ENCODE measurements around the gene ARID3A. TPM values are rescaled to one million over a fixed set of nuclear protein-coding genes. Genes with fewer than 3 reads are reported as not detected.

ARID3A gene
- total and polyA plus RNA-seq, 2 of the 13 experiments (the other 11 are each of a cell fraction or from before 2014, with no cell fraction given): 71.3 to 77.9 TPM

DNA sequence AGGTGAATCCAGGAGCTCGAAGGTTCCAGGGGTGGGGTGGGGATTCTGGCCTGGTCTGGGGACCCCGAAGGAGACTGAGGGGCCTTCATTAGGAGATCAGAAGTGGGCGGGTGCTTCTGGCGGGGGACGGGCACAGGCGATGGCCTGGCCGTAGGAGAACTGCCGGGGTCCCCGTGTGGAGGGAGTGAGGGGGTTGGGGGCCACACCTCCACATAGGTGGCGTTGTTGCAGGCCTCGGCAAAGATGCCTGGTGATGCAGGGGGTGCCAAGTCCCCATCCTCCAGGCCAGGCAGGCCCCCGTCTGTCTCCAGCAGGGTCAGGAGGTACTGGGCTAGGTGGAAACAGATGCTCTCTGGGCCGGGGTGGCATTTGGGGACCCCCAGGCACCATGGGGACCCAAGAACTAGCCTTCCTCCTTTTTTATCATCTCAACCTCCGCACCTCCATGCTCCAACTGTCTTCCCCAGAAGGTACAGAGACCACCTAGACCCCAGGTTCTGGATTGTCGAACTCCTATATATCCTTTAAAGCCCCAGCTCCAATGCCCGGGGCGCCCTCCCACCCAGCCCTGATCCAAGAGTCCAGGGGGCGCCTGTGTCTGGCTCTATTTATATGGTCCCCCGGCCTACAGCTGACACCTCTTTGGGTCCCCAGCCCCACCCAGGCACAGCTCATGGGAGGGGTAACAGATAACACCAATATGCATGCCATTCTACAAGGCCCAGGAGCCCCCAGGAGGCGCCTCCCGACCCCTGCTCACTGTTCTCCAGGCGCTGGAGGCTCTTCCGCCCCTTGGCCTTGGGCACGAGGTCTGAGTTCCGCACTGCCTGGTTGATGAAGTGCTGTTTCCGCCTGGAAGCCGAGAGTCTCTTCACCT is 24.4 kb upstream of the ARID3A start:
- H3K36me3 ChIP-seq (replicated peaks in 1 of 2; ENCODE audit: control insufficient read depth in 1 of 2, insufficient read depth in 2 of 2, low read length in 2 of 2): peaks cover 7 to 14% of the 10 kb centered on the region in 2 experiments; a peak in 4 of 5 replicates
- FAIRE-seq (no peak), ATAC-seq (no peak), DNase-seq (ENCODE audit: low spot score) (no peak)
- in situ Hi-C loops (cut with HindIII; ENCODE audit: extremely low pct_ligation_motif_present, low pct_unique_long_range_greater_than_20kb): no loop called here
- no peaks in the 10 kb centered on the region for H3K4me1 ChIP-seq (ENCODE audit: insufficient read depth, low read length)
- ChIA-PET CTCF (ENCODE audit: low intra/inter-chr PET ratio, low total read pairs) (no interaction called here), POLR2A (no interaction called here)
- intact Hi-C loops (cut with micrococcal nuclease; ENCODE audit: unreplicated experiment): no loop called here
- BruUV-seq (replicated peaks): no TSS peak
- no peaks in the 10 kb centered on the region for H4K20me1 ChIP-seq (ENCODE audit: insufficient read depth, low read length)
- no peak overlapping the region for H3K4me3 ChIP-seq (replicated peaks in 1 of 3; ENCODE audit: insufficient read depth in 1 of 3, low read depth in 2 of 3, low read length in 3 of 3)
- TF ChIP-seq TAF1 (CRISPR knock-in tag; IDR thresholded peaks at IDR 0.05) (no peak), TSC22D2 (CRISPR knock-in tag; IDR thresholded peaks at IDR 0.05; ENCODE audit: borderline replicate concordance) (no peak), KDM2A (CRISPR knock-in tag; IDR thresholded peaks at IDR 0.05; ENCODE audit: borderline replicate concordance, low read depth) (no peak), POLR2AphosphoS2 (IDR thresholded peaks at IDR 0.05; ENCODE audit: low read depth, low read length) (no peak), ZNF234 (CRISPR knock-in tag; conservative IDR thresholded peaks at IDR 0.05) (no peak), CENPT (CRISPR knock-in tag; IDR thresholded peaks at IDR 0.05; ENCODE audit: low read depth) (no peak), RORA (CRISPR knock-in tag; IDR thresholded peaks at IDR 0.05) (no peak), HOXA5 (CRISPR knock-in tag; IDR thresholded peaks at IDR 0.05) (no peak)
- TF ChIP-seq, protein P1, sequence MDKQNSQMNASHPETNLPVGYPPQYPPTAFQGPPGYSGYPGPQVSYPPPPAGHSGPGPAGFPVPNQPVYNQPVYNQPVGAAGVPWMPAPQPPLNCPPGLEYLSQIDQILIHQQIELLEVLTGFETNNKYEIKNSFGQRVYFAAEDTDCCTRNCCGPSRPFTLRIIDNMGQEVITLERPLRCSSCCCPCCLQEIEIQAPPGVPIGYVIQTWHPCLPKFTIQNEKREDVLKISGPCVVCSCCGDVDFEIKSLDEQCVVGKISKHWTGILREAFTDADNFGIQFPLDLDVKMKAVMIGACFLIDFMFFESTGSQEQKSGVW (CRISPR knock-in tag; IDR thresholded peaks at IDR 0.05; ENCODE audit: borderline replicate concordance): no peak
- TF ChIP-seq, protein P2, sequence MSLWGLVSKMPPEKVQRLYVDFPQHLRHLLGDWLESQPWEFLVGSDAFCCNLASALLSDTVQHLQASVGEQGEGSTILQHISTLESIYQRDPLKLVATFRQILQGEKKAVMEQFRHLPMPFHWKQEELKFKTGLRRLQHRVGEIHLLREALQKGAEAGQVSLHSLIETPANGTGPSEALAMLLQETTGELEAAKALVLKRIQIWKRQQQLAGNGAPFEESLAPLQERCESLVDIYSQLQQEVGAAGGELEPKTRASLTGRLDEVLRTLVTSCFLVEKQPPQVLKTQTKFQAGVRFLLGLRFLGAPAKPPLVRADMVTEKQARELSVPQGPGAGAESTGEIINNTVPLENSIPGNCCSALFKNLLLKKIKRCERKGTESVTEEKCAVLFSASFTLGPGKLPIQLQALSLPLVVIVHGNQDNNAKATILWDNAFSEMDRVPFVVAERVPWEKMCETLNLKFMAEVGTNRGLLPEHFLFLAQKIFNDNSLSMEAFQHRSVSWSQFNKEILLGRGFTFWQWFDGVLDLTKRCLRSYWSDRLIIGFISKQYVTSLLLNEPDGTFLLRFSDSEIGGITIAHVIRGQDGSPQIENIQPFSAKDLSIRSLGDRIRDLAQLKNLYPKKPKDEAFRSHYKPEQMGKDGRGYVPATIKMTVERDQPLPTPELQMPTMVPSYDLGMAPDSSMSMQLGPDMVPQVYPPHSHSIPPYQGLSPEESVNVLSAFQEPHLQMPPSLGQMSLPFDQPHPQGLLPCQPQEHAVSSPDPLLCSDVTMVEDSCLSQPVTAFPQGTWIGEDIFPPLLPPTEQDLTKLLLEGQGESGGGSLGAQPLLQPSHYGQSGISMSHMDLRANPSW (CRISPR knock-in tag; IDR thresholded peaks at IDR 0.05; ENCODE audit: borderline replicate concordance): no peak
- TF ChIP-seq, protein P3, sequence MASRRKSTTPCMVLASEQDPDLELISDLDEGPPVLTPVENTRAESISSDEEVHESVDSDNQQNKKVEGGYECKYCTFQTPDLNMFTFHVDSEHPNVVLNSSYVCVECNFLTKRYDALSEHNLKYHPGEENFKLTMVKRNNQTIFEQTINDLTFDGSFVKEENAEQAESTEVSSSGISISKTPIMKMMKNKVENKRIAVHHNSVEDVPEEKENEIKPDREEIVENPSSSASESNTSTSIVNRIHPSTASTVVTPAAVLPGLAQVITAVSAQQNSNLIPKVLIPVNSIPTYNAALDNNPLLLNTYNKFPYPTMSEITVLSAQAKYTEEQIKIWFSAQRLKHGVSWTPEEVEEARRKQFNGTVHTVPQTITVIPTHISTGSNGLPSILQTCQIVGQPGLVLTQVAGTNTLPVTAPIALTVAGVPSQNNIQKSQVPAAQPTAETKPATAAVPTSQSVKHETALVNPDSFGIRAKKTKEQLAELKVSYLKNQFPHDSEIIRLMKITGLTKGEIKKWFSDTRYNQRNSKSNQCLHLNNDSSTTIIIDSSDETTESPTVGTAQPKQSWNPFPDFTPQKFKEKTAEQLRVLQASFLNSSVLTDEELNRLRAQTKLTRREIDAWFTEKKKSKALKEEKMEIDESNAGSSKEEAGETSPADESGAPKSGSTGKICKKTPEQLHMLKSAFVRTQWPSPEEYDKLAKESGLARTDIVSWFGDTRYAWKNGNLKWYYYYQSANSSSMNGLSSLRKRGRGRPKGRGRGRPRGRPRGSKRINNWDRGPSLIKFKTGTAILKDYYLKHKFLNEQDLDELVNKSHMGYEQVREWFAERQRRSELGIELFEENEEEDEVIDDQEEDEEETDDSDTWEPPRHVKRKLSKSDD (CRISPR knock-in tag; IDR thresholded peaks at IDR 0.05; ENCODE audit: low read depth): no peak
- TF ChIP-seq, protein P4, sequence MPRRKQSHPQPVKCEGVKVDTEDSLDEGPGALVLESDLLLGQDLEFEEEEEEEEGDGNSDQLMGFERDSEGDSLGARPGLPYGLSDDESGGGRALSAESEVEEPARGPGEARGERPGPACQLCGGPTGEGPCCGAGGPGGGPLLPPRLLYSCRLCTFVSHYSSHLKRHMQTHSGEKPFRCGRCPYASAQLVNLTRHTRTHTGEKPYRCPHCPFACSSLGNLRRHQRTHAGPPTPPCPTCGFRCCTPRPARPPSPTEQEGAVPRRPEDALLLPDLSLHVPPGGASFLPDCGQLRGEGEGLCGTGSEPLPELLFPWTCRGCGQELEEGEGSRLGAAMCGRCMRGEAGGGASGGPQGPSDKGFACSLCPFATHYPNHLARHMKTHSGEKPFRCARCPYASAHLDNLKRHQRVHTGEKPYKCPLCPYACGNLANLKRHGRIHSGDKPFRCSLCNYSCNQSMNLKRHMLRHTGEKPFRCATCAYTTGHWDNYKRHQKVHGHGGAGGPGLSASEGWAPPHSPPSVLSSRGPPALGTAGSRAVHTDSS (CRISPR knock-in tag; conservative IDR thresholded peaks at IDR 0.05): no peak
- 98% methylated on average over 25 of the region's 27 CpGs for WGBS (ENCODE audit: low lambda C conversion rate)
- H3K9ac ChIP-seq (ENCODE audit: insufficient read depth, low read depth, low read length): no peak overlapping the region
- H3K9me3 ChIP-seq (ENCODE audit: low read length): no peaks in the 10 kb centered on the region
- no peaks in the 10 kb centered on the region for H3K27me3 ChIP-seq (ENCODE audit: control insufficient read depth in 1 of 2, insufficient read depth in 2 of 2, low read length in 2 of 2)
- no peak overlapping the region for H2AFZ ChIP-seq (ENCODE audit: low read length)
- H3K4me2 ChIP-seq (ENCODE audit: low read depth, low read length): no peak overlapping the region
- no peaks in the 10 kb centered on the region for H3K79me2 ChIP-seq (ENCODE audit: insufficient read depth, low read length)
- no peak overlapping the region for H3K27ac ChIP-seq (ENCODE audit: extremely low read length, insufficient read depth, low read length)

Measured in HepG2 (cell line).